Myocyte (in vitro differentiated cells): ENCODE results near the gene TESK2. TPM values are rescaled to one million over a fixed set of nuclear protein-coding genes. Genes with fewer than 3 reads are reported as not detected.
"Not testable (repeated sequence)": the region's sequence is repeated elsewhere in the genome, so short reads cannot be mapped to it uniquely, and the experiment has no call there.

Experiments used
- DNase-seq: peaks from one replicate; pipeline ENCODE4 v3.0.0-alpha.2; 2012; ENCODE audit warnings: low read depth
- total RNA-seq: library from RNA; depleted of rRNA; stranded (reverse); fragments of >200 nt; gene quantifications from 2 replicates; pipeline ENCODE4 v1.2.3, GENCODE V29; 2014

The TESK2 gene
- total RNA-seq, 1 donor from 2014 or later, result 1.7 TPM

DNA sequence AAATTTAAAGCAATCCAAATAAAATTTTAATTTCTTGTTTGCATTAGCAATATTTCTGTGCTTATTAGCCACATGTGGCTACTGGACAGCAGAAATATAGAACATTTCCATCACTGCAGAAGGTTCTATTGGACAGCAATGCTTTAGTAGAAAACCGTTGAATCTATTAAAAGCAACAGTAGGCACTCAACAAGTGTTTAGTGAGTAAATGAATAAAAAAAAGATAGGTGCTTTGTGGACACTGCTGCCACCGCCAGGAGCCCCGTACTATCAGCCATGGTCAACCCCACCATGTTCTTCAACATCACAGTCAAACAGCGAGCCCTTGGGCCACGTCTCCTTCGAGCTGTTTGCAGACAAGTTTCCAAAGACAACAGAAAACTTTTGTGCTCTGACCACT lies 76.2 kb downstream of the TESK2 start:
- no peak for DNase-seq

DNA sequence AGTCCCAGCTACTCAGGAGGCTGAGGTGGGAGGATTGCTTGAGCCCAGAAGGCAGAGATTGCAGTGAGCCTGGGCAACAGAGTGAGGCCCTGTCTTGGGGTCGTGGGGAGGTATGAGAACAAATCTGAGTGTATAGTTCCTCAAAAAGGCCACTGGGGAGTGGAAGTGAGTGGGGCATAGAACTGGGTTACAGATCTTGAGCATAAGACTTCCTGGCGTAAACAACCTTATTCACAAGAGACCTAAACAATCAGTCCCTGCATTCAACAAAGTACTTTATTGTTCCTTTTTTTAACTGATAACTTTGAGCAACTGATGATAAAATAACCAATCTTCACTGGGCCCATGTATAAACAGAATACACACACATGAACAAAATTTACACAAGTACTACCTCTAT lies 78.1 kb downstream of the TESK2 start:
- no peak for DNase-seq

DNA sequence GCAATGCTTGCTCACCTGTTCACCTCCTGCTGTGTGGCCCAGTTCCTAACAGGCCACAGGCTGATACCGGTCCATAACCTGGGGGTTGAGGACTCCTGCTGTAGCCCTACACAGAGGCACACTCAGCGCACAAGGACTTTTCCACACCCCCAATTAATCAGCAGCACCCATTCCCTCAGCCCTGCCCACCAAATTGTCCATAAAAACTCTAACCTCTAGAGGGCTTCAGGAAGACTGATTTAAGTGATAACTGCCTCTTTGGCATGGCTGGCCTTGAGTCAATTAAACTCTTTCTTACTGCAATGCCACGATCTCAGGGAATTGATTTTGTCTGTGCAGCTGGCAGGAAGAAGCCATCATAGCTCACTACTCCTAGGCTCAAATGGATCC lies 79.5 kb downstream of the TESK2 start:
- DNase-seq, result no peak

DNA sequence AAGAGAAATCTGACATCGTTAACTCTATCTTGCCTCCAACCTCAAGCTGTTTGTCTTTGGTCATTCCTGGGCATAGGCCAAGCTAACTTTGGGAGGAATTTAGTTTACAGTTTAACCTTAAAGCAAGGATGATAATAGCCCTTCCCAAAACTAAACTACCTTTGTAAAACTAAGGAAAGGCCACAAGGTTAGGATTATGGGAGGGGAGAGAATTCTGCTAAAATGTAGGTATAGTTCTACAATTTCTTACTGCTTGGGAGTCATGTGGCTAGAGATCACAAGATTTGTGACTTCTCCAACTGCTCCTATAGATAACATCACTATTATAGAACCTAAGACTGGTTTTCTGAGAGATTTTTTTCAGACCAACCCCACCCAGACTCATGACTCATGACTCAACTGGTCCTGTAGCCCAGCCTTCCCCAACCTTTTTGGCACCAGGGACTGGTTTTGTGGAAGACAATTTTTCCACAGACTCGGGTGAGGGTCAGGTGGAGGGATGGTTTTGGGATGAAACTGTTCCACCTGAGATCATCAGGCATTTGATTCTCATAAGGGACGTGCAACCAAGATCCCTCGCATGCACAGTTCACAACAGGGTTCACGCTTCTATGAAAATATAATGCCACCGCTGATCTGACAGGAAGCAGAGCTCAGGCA lies 80.0 kb downstream of the TESK2 start:
- no peak for DNase-seq

DNA sequence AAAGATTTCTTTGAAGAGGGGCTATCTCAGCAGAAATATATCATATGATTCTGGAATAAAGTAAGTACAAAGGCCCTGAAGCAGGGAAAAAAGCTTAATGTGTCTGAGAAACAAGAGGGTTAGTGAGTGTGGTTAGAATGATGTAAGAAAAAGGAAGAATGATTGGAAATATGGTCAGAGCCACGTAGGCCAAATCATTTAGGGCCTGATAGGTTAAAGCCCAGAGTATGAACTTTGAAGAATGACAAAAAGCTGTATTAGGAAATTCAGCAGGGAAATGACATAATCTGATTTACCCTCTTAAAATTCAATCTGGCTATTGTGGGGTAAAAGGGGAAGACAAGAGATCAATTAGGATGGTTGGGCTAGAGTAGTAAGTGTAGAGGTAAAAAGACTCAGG lies 81.7 kb downstream of the TESK2 start:
- no peak for DNase-seq

DNA sequence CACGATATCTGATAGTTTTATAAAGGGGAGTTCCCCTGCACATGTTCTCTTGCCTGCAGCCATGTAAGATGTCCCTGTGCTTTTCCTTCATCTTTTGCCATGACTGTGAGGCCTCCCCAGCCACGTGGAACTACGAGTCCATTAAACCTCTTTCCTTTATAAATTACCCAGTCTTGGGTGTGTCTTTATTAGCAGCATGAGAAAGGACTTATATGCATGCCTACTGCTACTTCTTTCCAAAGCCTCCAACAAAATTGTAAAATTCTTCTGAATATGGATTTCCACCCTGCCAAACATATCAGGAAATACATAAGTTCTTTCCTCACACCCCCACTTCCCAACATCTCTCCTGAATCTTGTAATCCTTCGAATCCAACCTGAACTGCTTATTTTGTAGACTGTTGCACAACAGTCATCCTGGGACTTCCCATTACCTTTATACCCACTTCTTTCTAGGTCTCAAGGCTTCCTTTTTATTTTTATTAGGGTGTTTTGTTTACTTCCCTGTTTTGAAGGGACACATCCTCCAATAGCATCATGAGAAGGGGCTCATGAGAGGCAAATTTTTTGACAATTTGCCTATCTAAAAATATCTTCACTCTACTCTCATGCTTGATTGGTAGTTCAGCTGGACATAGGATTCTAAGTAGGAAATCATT lies 83.2 kb downstream of the TESK2 start:
- DNase-seq, result no peak

DNA sequence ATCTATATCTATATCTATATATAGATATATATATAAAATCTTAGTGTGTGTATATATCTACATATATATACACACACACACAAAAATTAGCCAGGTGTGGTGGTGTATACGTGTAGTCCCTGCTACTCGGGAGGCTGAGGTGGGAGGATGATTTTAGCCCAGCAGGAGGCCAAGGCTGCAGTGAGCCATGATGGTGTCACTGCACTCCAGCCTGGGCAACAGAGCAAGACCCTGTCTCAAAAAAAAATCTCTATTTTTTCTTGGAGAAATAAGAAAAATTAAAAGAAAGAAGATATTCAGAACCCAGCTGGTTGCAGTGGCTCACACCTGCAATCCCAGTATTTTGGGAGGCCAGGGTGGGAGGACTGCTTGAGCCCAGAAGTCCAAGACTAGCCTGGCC lies 85.3 kb downstream of the TESK2 start:
- no peak for DNase-seq

DNA sequence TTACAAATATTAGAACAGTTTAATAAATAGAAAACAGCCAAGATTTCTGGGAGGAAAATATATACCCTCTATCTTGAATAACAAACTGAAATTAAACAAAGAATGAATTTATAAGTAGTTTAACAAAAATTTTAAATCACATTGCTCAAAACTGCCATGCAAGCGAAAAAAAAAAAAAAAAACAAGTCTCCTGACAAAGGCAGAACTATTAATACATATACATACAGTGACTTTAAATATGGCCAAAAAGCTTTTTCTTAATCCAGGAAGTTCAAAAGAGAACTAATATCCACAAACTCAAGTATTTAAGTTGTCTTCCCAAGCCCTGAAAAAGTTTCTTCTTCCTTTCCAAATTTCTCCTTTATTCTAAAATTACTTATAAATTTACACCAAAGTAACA lies 87.2 kb downstream of the TESK2 start:
- no peak for DNase-seq

DNA sequence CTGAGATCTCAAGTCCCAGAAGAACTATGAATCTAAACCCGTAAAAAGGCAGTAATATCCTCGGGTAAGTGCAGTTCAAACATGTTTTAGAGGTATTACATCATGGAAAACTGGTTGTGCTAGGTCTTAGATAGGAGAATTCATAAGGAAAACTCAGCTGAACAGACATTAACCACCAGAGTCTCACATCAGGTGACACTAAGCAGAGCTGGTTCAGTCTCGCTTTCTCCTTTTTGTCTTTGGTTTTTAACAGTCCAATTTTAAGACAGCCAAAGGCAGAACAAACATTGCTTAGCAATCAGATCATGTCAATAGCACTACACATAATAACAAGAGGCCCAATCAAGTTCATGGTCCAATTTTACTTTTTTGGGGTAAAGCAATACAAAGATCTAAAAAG lies 87.7 kb downstream of the TESK2 start:
- DNase-seq, result no peak

DNA sequence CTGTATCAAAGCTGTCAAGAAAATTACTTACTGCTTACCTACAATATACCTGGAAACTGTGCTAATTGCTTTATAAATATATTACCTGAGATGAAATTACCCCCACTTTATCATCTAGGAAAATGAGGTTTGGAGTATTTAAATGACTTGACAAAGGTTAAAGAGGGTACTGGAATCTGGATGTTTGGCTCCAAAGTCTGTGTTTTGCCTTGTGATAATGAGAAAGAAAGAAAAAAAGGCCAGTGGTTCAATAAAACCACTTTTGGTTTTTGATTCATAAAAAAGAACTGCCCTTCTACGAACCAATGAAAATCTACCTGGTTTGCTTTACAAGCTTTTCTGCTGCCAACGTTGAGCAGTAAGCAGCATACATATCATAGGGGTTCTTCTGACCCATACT lies 89.4 kb downstream of the TESK2 start:
- no peak for DNase-seq

DNA sequence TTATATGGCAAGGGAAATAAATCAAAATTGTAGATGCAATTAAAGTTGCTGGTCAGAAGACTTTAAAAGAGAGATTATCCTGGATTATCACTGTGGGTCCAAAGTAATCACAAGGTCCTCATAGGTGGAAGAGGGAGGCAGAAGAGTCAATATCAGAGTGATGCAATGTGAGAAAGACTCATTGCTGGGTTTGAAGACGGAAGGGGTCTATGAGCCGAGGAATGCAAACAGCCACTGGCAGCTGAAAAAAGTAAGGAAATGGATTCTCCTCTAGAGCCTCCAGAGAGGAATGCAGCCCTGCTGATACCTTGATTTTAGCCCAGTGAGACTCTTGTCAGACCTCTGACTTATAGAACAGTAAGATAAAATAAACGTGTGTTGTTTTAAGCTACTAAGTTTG lies 90.9 kb downstream of the TESK2 start:
- no peak for DNase-seq

DNA sequence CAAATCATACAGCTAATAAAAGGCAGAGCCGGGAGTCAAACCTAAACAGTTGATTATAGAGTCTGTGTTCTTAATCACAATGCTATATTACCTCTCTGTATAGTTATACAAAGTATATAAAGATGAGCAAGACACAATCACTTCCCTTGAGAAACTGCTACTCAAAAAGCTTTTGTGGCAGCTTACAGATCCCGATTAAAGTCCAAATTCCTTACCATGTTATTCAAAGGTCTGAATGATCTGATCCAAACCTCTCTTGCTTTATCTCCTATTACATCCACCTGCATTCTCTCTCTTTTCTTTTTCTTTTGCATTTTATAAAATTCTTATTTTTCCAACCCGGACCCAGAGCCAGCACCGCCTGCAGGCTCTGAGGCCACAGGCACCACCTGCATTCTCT lies 93.7 kb downstream of the TESK2 start:
- DNase-seq, result no peak

DNA sequence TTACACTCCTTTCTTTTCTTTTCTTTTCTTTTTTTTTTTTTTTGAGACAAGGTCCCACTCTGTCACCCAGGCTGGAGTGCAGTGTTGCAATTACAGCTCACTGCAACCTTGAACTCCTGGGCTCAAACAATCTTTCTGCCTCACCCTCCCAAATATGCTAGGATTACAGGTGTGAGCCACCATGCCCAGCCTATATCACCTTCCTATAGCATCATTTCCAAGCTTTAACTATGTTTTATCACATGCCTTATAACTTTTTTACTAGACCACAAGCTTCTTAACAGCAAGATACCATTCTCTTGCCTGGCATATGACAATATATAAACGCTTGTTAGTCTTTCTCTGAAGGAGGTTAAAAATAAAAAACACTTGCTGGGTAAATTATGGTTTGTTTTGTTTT lies 95.4 kb downstream of the TESK2 start:
- no peak for DNase-seq

DNA sequence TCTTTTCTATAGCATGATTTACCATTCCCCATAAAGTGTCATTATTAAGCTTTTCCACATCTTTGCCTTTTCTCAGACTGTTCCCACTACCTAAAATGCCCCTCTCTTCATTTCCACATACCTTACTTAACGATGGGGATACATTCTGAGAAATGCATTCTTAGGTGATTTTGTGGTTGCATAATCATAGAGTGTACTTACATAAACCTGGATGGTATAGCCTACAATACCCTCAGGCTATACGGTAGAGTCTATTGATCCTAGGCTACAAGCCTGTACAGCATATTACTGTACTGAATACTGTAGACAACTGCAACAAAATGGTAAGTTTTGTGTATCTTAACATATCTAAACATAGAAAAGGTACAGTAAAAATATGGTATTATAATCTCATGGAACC lies 95.9 kb downstream of the TESK2 start:
- no peak for DNase-seq

DNA sequence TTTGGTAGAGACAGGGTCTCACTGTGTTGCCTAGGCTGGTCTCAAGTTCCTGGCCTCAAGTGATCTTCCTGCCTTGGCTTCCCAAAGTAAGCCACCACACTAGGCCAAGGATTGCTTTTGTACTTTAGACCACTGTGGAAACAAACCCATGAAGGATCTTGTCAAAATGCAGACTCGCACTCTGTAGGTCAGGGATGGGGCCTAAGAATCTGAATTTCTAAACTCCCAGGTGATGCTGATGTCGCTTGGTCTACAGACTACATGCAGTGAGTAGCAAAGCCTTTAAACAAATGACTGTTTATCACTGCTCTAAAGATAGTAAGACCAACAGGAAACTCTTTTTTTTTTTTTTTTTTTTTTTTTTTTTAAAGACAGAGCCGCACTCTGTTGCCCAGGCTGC lies 96.6 kb downstream of the TESK2 start:
- DNase-seq, result no peak

DNA sequence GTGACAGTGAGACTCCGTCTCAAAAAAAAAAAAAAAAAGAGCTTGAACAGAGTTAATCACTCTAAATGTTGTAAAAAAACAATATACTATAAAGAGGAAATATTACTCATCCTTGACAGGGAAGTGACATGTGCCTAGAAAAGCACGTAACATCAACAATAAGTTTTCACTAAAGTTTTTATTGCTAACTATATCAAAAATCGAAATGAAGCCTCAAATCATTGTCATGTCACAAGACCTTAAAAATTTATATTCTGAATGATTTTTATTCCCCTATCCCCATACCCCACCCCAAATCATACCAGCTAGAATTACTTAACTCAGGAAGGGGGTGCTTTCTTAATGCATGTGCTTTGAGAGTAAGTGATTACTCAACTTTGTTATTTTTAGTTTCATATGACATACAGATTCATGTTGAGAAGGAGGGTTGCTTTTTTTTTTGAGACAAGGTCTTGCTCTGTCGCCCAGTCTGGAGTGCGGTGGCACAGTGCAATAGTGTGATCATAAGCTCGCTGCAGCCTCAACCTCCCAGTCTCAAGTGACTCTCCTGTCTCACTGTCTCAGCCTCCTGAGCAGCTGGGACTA lies 97.2 kb downstream of the TESK2 start:
- no peak for DNase-seq

DNA sequence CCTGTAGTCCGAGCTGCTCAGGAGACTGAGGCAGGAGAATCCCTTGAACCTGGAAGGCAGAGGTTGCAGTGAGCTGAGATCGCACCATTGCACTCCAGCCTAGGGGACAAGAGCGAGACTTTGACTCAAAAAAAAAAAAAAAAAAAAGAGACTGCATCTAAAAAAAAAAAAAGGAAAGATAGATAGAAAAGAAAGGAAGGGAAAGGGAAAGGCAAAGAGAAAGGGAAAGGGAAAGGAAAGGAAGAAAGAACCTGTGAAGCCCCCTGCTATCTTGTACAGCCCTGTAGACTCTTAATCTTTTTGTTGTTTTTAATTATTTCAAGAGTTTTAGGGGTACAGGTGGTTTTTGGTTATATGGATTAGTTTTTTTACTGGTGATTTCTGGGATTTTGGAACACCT lies 104.7 kb downstream of the TESK2 start:
- DNase-seq, result no peak

DNA sequence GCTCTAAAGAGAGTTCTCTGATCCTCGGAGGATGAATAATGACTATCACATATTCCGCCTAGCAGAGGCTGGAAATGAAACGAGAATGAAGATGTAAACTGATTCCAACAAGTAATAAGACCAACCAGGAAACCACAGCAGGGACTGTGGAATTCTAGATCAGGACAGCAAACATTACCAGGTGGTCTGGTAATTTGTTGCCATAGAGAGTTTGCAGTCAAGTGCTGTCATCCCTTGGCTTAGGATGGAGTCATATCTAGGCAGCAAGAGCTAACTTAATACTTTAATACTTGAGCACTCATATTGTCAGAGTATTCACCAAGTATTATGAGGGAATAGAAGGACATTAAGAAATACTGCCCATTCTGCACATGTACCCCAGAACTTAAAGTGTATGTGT lies 105.7 kb downstream of the TESK2 start:
- peak; percentile 29 for DNase-seq

DNA sequence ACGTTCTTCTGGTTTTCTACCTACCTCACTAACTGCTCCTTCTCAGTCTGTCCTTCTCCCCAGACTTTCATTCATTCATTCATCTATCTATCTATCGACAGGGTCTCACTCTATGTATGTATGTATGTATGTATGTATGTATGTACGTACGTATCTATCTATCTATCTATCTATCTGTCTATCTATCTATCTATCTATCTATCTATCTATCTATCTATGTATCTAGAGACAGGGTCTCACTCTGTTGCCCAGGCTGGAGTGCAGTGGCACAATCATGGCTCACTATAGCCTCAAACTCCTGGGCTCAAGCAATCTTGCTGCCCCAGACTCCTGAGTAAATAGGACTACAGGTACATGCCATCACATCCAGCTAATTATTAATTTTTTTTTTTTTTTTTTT lies 106.8 kb downstream of the TESK2 start:
- not testable (repeated sequence) for DNase-seq

DNA sequence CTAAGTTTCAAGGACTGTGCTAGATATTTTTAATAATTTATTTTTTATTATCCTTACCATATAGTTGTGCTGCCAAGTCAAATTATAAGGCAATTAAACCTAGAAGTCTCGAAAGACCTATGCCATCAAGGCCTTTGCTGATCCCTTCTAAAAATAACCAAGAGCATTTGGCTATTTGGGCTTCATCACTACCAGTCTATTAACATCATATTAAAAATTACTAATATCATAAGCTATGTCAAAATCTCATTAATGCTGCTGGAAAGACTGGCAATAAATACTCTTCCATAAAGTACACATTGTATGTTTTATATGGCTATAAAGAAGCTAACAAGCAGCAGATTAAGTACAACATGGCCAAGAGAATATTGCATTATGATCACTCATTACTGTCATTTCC lies 107.8 kb downstream of the TESK2 start:
- no peak for DNase-seq

DNA sequence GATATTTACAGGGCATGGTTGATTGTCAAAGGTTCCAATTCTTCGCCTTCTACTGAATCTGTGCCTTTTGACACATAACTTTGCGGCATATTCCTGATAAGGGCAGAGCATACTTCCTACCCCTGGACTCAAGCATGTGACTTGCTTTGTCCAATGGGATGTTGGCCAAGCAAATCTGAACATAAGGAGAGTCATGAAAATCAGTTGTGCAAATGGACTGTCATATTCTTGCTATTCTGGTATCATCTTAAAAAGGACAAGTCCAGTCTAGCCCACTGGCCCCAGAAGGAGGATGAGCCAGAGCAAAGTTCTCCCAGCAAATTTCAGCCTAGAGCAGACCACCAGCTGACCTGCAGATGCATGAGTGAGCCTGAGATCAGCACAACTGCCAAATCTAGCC lies 109.7 kb downstream of the TESK2 start:
- DNase-seq, result no peak

DNA sequence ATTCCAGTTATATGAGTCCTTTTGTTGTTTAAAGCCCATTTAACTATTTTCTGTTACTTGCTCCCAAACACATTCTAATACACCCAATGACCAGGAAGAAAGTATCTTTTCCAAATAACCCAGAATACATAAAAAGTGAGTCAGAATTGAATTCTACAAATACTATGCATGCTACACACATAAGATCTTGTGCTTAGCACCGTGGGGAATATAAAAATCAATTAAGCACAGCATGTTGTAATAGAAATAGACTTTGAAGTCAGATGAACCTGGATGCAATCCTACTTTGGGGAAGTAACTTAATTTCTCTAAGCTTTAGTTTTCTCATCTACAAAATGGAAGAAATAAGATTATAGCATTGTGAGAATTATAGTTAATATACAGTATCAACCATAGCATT lies 110.2 kb downstream of the TESK2 start:
- no peak for DNase-seq

DNA sequence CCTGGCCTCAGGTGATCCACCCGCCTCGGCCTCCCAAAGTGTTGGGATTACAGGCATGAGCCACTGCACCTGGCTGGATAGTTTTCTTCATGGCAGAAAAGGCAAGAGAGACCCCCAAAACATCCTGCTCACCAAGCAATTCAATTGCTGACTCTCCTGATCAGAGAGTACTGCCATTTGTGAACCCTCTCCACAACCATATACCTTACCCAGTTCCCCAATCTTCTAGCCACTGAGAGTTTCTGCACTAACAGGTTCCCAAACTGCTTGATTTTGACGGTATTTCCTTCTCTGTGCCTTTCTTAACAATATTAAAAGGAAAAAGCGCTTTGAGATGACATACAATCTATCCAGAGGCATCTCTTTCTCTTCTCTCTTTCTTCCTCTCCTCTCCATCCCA lies 110.8 kb downstream of the TESK2 start:
- DNase-seq, result no peak
